GM12891 (cell line): Measurements from ENCODE around the gene GPC5.

Source experiments
- POLR2A ChIP-seq: IDR thresholded peaks from 2 replicates; pipeline ENCODE4 v1.6.1; 2011; ENCODE audit warnings: low read depth, low read length, control low read depth
- POLR2AphosphoS5 ChIP-seq: IDR thresholded peaks from 2 replicates; pipeline ENCODE4 v1.6.1; 2011; ENCODE audit warnings: low read depth, low read length, control low read depth
- TAF1 ChIP-seq: IDR thresholded peaks from 2 replicates; pipeline ENCODE4 v1.6.1; 2011; ENCODE audit warnings: low read depth, low read length, control low read depth

DNA sequence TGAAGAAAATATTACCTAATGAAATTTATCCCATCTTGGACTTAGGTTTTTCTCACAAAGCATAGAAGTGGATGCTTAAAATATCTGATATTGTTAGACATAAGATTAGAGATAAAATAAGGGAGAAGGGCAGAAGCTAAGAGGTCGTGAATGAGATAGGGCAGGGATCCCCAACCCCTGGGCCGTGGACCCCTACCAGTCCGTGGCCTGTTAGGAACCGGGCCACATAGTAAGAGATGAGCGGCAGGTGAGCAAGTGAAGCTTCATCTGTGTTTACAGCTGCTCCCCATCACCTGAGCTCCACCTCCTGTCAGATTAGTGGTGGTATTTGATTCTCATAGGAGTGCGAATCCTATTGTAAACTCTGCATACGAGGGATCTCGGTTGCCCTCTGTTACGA lies 202.9 kb downstream of the GPC5 start:
- TF ChIP-seq POLR2A (no peak), TAF1 (no peak), POLR2AphosphoS5 (no peak)
